SK-N-SH (cell line): Measurements from ENCODE around the gene TANC1. TPM values are rescaled to one million over a fixed set of nuclear protein-coding genes. Genes with fewer than 3 reads are reported as not detected.

Source experiments
- CTCF ChIA-PET: fragments of 300-600, 350-600 bp; formaldehyde crosslinking; extraction: SDS; loops from one replicate; lab custom pipeline; 2021; lab: Yijun Ruan, JAX
- POLR2A ChIA-PET: fragments of 350-600 bp; sonication (Branson Sonifier 250); formaldehyde crosslinking; extraction: SDS; loops from one replicate; lab custom pipeline; 2020; ENCODE audit warnings: antibody characterized with exemption, inconsistent platforms; lab: Yijun Ruan, JAX
- DNase-seq: peaks from one replicate; pipeline ENCODE4 v3.0.0; 2012
- H2AFZ ChIP-seq: fragments of 200-600 bp; sonication (generic); 2 replicates; pipeline ENCODE4 v1.8.1; 2016; ENCODE audit warnings: antibody characterized with exemption, mild to moderate bottlenecking, low read depth
- H3F3A ChIP-seq: fragments of 200-600 bp; sonication (generic); replicated peaks from 2 replicates; pipeline ENCODE3; 2016; ENCODE audit warnings: antibody characterized with exemption, mild to moderate bottlenecking; ENCODE audit not compliant: insufficient read depth
- H3K27ac ChIP-seq, 2 experiments: fragments of 200-500 bp in 1 of 2; fragments of 200-600 bp in 1 of 2; sonication (Bioruptor generic) in 1 of 2; sonication (generic), shearing (Covaris generic) in 1 of 2; 2 replicates each; pipeline versions ENCODE4 v1.5.1 to v1.6.1; 2014 to 2016; ENCODE audit warnings: low read depth in 2 of 2, inconsistent platforms in 1 of 2, low read length in 1 of 2, mild to moderate bottlenecking in 1 of 2, mixed read lengths in 1 of 2
- H3K27me3 ChIP-seq: fragments of 200-600 bp; sonication (generic), shearing (Covaris generic); 2 replicates; pipeline ENCODE4 v1.6.1; 2016; ENCODE audit warnings: mixed run types; ENCODE audit not compliant: insufficient read depth
- H3K36me3 ChIP-seq, 2 experiments: fragments of 200-500 bp in 1 of 2; fragments of 200-600 bp in 1 of 2; sonication (Bioruptor generic) in 1 of 2; sonication (generic) in 1 of 2; replicated peaks in 1 of 2; 2 replicates each; pipeline versions ENCODE3 to v1.5.1; 2014 to 2016; ENCODE audit warnings: low read length in 1 of 2, mild to moderate bottlenecking in 1 of 2; ENCODE audit not compliant: insufficient read depth in 2 of 2, control insufficient read depth in 1 of 2
- H3K4me1 ChIP-seq, 2 experiments: fragments of 200-500 bp in 1 of 2; fragments of 200-600 bp in 1 of 2; sonication (Bioruptor generic) in 1 of 2; sonication (generic), shearing (Covaris generic) in 1 of 2; 2 replicates each; pipeline versions ENCODE4 v1.5.1 to v1.6.1; 2014 to 2016; ENCODE audit warnings: low read depth in 1 of 2, low read length in 1 of 2, mixed run types in 1 of 2; ENCODE audit not compliant: insufficient read depth in 2 of 2, control insufficient read depth in 1 of 2
- H3K4me2 ChIP-seq: fragments of 200-600 bp; sonication (generic), shearing (Covaris generic); 2 replicates; pipeline ENCODE4 v1.6.1; 2017; ENCODE audit warnings: mixed run types
- H3K4me3 ChIP-seq, 2 experiments: fragments of 200-500 bp in 1 of 2; fragments of 200-600 bp in 1 of 2; sonication (Bioruptor generic) in 1 of 2; sonication (generic), shearing (Covaris generic) in 1 of 2; 2 replicates each; pipeline versions ENCODE4 v1.5.1 to v1.8.1; 2014 to 2016; ENCODE audit warnings: low read depth in 2 of 2, inconsistent platforms in 1 of 2, low read length in 1 of 2, mild to moderate bottlenecking in 1 of 2, mixed read lengths in 1 of 2, moderate library complexity in 1 of 2
- H3K79me2 ChIP-seq: fragments of 200-600 bp; sonication (generic); 2 replicates; pipeline ENCODE4 v1.8.1; 2017; ENCODE audit warnings: mild to moderate bottlenecking; ENCODE audit not compliant: insufficient read depth
- H3K9ac ChIP-seq: fragments of 200-600 bp; sonication (generic); 2 replicates; pipeline ENCODE4 v1.6.1; 2017; ENCODE audit warnings: mixed run types
- H3K9me2 ChIP-seq: fragments of 200-600 bp; sonication (generic); 2 replicates; pipeline ENCODE4 v1.6.1; 2017; ENCODE audit warnings: mixed run types
- H3K9me3 ChIP-seq: fragments of 200-600 bp; sonication (generic); 2 replicates; pipeline ENCODE4 v1.6.1; 2017; ENCODE audit warnings: mixed run types, mild to moderate bottlenecking, moderate library complexity
- H4K20me1 ChIP-seq: fragments of 200-600 bp; sonication (generic); 2 replicates; pipeline ENCODE4 v1.6.1; 2017; ENCODE audit warnings: mild to moderate bottlenecking, mixed run types; ENCODE audit not compliant: insufficient read depth
- FOSL2 ChIP-seq: IDR thresholded peaks from 2 replicates; pipeline ENCODE4 v1.4.0; 2012; ENCODE audit warnings: low read depth, mild to moderate bottlenecking, moderate library complexity, borderline replicate concordance
- MEF2A ChIP-seq: IDR thresholded peaks from 2 replicates; pipeline ENCODE4 v1.4.0; 2012; ENCODE audit warnings: low read depth, borderline replicate concordance
- NRF1 ChIP-seq: IDR thresholded peaks from 2 replicates; pipeline ENCODE4 v1.6.1; 2012; ENCODE audit warnings: low read depth, mild to moderate bottlenecking, low read length
- RAD21 ChIP-seq: IDR thresholded peaks from 2 replicates; pipeline ENCODE4 v1.6.1; 2012; ENCODE audit warnings: mild to moderate bottlenecking, low read length
- RFX5 ChIP-seq: IDR thresholded peaks from 2 replicates; pipeline ENCODE4 v1.6.1; 2012; ENCODE audit warnings: mild to moderate bottlenecking, improper control_type of control experiment, low read length
- RXRA ChIP-seq: IDR thresholded peaks from 2 replicates; pipeline ENCODE4 v1.4.0; 2012; ENCODE audit warnings: low read depth, mild to moderate bottlenecking, borderline replicate concordance
- SIN3A ChIP-seq: IDR thresholded peaks from 2 replicates; pipeline ENCODE4 v1.6.1; 2012; ENCODE audit warnings: low read depth, mild to moderate bottlenecking, low read length, moderate library complexity, borderline replicate concordance
- SMC3 ChIP-seq: IDR thresholded peaks from 2 replicates; pipeline ENCODE4 v1.6.1; 2012; ENCODE audit warnings: low read depth, low read length, improper control_type of control experiment
- TAF1 ChIP-seq: IDR thresholded peaks from 2 replicates; pipeline ENCODE4 v1.6.1; 2012; ENCODE audit warnings: low read depth, mild to moderate bottlenecking, low read length, moderate library complexity, borderline replicate concordance
- TCF12 ChIP-seq: IDR thresholded peaks from 2 replicates; pipeline ENCODE4 v1.4.0; 2012
- TEAD4 ChIP-seq: IDR thresholded peaks from 2 replicates; pipeline ENCODE4 v1.4.0; 2012; ENCODE audit warnings: mild to moderate bottlenecking, borderline replicate concordance; ENCODE audit not compliant: insufficient read depth
- WGBS: methylation state at CpG from one replicate; pipeline ENCODE4 v1.1.6; 2017; ENCODE audit warnings: low lambda C conversion rate; 5-methylcytosine and 5-hydroxymethylcytosine counted together
- polyA plus RNA-seq, 3 experiments: library from polyadenylated mRNA; depleted of rRNA; stranded (reverse); fragments of >200 nt; gene quantifications; 2 replicates each; pipeline ENCODE4 v1.2.3, GENCODE V29; 2012
- TF ChIP-seq, protein P1 (sequence below): IDR thresholded peaks from 2 replicates; pipeline ENCODE4 v1.4.0; 2012; ENCODE audit warnings: low read depth, borderline replicate concordance
- TF ChIP-seq, protein P2 (sequence below): fragments of 150-350 bp; IDR thresholded peaks from 2 replicates; pipeline ENCODE4 v1.6.1; 2016; ENCODE audit warnings: mild to moderate bottlenecking, low read depth, low read length
- TF ChIP-seq, protein P3 (sequence below): fragments of 200-600 bp; sonication (generic); IDR thresholded peaks from 2 replicates; pipeline ENCODE4 v1.6.1; 2017; ENCODE audit warnings: antibody characterized with exemption, mild to moderate bottlenecking, moderate library complexity
- TF ChIP-seq, protein P4 (sequence below): IDR thresholded peaks from 2 replicates; pipeline ENCODE4 v1.4.0; 2012; ENCODE audit warnings: low read depth

The TANC1 gene
- polyA plus RNA-seq, 1 of the 3 experiments (the other 2 are of a cell fraction), result 19.2 TPM

DNA sequence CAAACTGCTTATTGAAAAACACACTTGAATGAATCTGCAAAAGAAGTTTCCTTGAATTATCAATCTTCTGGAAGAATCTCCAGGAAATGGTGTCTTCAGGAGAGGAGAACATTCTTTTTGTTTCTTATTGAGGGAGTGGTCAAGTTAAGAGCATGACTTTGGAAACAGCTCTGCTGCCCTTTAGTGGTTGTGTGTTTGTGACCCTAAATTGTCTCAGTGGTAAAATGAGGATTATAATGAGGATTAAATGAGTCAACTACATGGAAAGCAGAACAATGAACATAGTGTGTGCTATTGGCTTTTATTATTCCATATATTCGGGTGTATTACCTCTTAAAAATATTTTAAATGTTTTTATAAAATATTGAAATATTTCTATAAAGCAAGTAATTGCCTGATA, 44.8 kb upstream of the TANC1 start (continued):
- TF ChIP-seq TEAD4 (no peak), SIN3A (no peak)
- TF ChIP-seq, protein P1, sequence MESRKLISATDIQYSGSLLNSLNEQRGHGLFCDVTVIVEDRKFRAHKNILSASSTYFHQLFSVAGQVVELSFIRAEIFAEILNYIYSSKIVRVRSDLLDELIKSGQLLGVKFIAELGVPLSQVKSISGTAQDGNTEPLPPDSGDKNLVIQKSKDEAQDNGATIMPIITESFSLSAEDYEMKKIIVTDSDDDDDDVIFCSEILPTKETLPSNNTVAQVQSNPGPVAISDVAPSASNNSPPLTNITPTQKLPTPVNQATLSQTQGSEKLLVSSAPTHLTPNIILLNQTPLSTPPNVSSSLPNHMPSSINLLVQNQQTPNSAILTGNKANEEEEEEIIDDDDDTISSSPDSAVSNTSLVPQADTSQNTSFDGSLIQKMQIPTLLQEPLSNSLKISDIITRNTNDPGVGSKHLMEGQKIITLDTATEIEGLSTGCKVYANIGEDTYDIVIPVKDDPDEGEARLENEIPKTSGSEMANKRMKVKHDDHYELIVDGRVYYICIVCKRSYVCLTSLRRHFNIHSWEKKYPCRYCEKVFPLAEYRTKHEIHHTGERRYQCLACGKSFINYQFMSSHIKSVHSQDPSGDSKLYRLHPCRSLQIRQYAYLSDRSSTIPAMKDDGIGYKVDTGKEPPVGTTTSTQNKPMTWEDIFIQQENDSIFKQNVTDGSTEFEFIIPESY, result no peak

DNA sequence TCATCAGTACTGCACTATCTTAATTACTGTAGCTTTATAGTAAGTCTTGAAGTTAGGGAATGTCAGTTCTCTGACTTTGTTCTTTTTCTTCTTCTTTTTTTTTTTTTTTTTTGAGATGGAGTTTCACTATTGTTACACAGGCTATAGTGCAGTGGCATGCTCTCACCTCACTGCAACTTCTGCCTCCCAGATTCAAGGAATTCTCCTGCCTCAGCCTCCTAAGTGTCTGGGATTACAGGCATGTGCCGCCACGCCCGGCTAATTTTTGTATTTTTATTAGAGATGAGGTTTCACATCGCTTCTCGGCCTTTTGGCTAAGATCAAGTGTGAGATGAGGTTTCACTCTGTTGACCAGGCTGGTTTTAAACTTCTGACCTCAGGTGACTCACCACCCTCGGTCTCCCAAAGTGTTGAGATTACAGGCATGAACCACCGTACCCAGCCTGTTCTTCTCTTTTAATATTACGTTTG, 41.9 kb upstream of the TANC1 start:
- peak overlapping the region; percentile 67; the same call in 1 of the 2 replicates for H2AFZ ChIP-seq
- H3K4me1 ChIP-seq, result peaks cover 7 to 15% of the 10 kb centered on the region in 2 experiments; a peak in 3 of 4 replicates
- H3K27ac ChIP-seq, result no peak overlapping the region
- WGBS, result 32% methylated on average over 6 of the region's 8 CpGs
- H3K79me2 ChIP-seq, result no peaks in the 10 kb centered on the region
- no peaks in the 10 kb centered on the region for H3K9me2 ChIP-seq
- no peaks in the 10 kb centered on the region for H3K27me3 ChIP-seq
- DNase-seq, result no peak
- H4K20me1 ChIP-seq, result no peaks in the 10 kb centered on the region
- H3F3A ChIP-seq, result peaks cover 7% of the 10 kb centered on the region
- H3K9ac ChIP-seq, result no peak overlapping the region
- ChIA-PET POLR2A (interaction anchor here (0.6 kb wide), 1 partner anchor 209 kb away, joined by 6 read pairs; no protein-coding TSS in a partner anchor), CTCF (interaction anchor here (1.1 kb wide), 1 partner anchor 14 kb away, joined by 3 read pairs; no protein-coding TSS in a partner anchor)
- no peak overlapping the region for H3K4me3 ChIP-seq
- TF ChIP-seq MEF2A (no peak), RXRA (peak; percentile 85), TAF1 (no peak), RFX5 (no peak), NRF1 (no peak), TCF12 (0 out of 2 replicates have a peak, but pooled peaks have one; percentile 8), RAD21 (no peak), SIN3A (no peak), SMC3 (no peak), FOSL2 (peak; percentile 37; the same call in 1 of the 2 replicates)
- TF ChIP-seq, protein P2, sequence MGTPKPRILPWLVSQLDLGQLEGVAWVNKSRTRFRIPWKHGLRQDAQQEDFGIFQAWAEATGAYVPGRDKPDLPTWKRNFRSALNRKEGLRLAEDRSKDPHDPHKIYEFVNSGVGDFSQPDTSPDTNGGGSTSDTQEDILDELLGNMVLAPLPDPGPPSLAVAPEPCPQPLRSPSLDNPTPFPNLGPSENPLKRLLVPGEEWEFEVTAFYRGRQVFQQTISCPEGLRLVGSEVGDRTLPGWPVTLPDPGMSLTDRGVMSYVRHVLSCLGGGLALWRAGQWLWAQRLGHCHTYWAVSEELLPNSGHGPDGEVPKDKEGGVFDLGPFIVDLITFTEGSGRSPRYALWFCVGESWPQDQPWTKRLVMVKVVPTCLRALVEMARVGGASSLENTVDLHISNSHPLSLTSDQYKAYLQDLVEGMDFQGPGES, result no peak
- TF ChIP-seq, protein P3, sequence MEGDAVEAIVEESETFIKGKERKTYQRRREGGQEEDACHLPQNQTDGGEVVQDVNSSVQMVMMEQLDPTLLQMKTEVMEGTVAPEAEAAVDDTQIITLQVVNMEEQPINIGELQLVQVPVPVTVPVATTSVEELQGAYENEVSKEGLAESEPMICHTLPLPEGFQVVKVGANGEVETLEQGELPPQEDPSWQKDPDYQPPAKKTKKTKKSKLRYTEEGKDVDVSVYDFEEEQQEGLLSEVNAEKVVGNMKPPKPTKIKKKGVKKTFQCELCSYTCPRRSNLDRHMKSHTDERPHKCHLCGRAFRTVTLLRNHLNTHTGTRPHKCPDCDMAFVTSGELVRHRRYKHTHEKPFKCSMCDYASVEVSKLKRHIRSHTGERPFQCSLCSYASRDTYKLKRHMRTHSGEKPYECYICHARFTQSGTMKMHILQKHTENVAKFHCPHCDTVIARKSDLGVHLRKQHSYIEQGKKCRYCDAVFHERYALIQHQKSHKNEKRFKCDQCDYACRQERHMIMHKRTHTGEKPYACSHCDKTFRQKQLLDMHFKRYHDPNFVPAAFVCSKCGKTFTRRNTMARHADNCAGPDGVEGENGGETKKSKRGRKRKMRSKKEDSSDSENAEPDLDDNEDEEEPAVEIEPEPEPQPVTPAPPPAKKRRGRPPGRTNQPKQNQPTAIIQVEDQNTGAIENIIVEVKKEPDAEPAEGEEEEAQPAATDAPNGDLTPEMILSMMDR, result no peak
- TF ChIP-seq, protein P4, sequence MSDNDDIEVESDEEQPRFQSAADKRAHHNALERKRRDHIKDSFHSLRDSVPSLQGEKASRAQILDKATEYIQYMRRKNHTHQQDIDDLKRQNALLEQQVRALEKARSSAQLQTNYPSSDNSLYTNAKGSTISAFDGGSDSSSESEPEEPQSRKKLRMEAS, result 0 out of 2 replicates have a peak, but pooled peaks have one; percentile 12
- H3K4me2 ChIP-seq, result peak overlapping the region; percentile 39; the same call in 1 of the 2 replicates
- H3K36me3 ChIP-seq, result no peaks in the 10 kb centered on the region
- no peaks in the 10 kb centered on the region for H3K9me3 ChIP-seq
